Epidermal melanocyte (primary cell): ENCODE measurements around the gene DOCK3.
"Not testable (repeated sequence)": the region's sequence is repeated elsewhere in the genome, so short reads cannot be mapped to it uniquely, and the experiment has no call there.

ENCODE experiments used
- DNase-seq: peaks from one replicate; pipeline ENCODE4 v3.0.0; 2011; ENCODE audit warnings: low spot score; ENCODE audit not compliant: insufficient read length

DOCK3 gene

GRCh38 chr3:50790894-50791293 lies 116.2 kb downstream of the DOCK3 start:
- DNase-seq = not testable (repeated sequence)

- DNase-seq = no peak
Observed at GRCh38 chr3:50792568-50792967, 117.8 kb downstream of the DOCK3 start.

GRCh38 chr3:50803805-50804204 lies 129.1 kb downstream of the DOCK3 start:
- not testable (repeated sequence) for DNase-seq

GRCh38 chr3:50804376-50804775 lies 129.6 kb downstream of the DOCK3 start:
- DNase-seq = not testable (repeated sequence)

GRCh38 chr3:50805321-50805720 lies 130.6 kb downstream of the DOCK3 start:
- DNase-seq = no peak

GRCh38 chr3:50806031-50806430 lies 131.3 kb downstream of the DOCK3 start:
- no peak for DNase-seq

GRCh38 chr3:50806806-50807205 lies 132.1 kb downstream of the DOCK3 start:
- DNase-seq = no peak

GRCh38 chr3:50807266-50807665 lies 132.5 kb downstream of the DOCK3 start:
- no peak for DNase-seq

- DNase-seq = no peak
Observed at GRCh38 chr3:50811893-50812292, 137.2 kb downstream of the DOCK3 start.

GRCh38 chr3:50815844-50816243 lies 141.1 kb downstream of the DOCK3 start:
- DNase-seq = no peak

GRCh38 chr3:50816894-50817293 lies 142.2 kb downstream of the DOCK3 start:
- DNase-seq = no peak

GRCh38 chr3:50817756-50818529 lies 143.2 kb downstream of the DOCK3 start:
- DNase-seq = no peak

GRCh38 chr3:50819882-50820281 lies 145.2 kb downstream of the DOCK3 start:
- no peak for DNase-seq

- DNase-seq = no peak
Observed at GRCh38 chr3:50825841-50826240, 151.1 kb downstream of the DOCK3 start.

GRCh38 chr3:50830451-50830850 lies 155.7 kb downstream of the DOCK3 start:
- DNase-seq = no peak

- not testable (repeated sequence) for DNase-seq
Observed at GRCh38 chr3:50831009-50831408, 156.3 kb downstream of the DOCK3 start.

GRCh38 chr3:50840983-50841489 lies 166.3 kb downstream of the DOCK3 start:
- DNase-seq = no peak

GRCh38 chr3:50848308-50848707 lies 173.6 kb downstream of the DOCK3 start:
- no peak for DNase-seq

GRCh38 chr3:50850639-50851511 lies 176.1 kb downstream of the DOCK3 start:
- no peak for DNase-seq

GRCh38 chr3:50853936-50854335 lies 179.2 kb downstream of the DOCK3 start:
- no peak for DNase-seq

GRCh38 chr3:50862221-50862620 lies 187.5 kb downstream of the DOCK3 start:
- no peak for DNase-seq
